22Rv1 (cell line): ENCODE measurements around the gene TRIM17.

ENCODE experiments used
- CTCF ChIP-seq: fragments of 450-650 bp; IDR thresholded peaks from 2 replicates; pipeline ENCODE4 v1.5.1; 2017; ENCODE audit warnings: mild to moderate bottlenecking
- ZFX ChIP-seq: fragments of 450-650 bp; IDR thresholded peaks from 2 replicates; pipeline ENCODE4 v1.6.1; 2017; ENCODE audit warnings: antibody characterized with exemption, borderline replicate concordance

- no peak for TF ChIP-seq CTCF
- no peak for TF ChIP-seq ZFX
Observed at GRCh38 chr1:228443395-228443794, 26.7 kb upstream of the TRIM17 start.
